A549 (cell line): Measurements from ENCODE around the gene TBCK.

Experiments
- CTCF ChIP-seq: fragments of >200 bp; sonication (Bioruptor Twin); formaldehyde crosslinking; IDR thresholded peaks from 3 replicates; pipeline ENCODE4 v1.5.1; 2016
- ELK1 ChIP-seq: fragments of 150-350 bp; IDR thresholded peaks from 2 replicates; pipeline ENCODE4 v1.6.1; 2014; ENCODE audit warnings: low read depth, mild to moderate bottlenecking, low read length
- EP300 ChIP-seq, 2 experiments: fragments of >200 bp; sonication (Bioruptor Twin); formaldehyde crosslinking; IDR thresholded peaks; 2 replicates in 1 of 2; 3 replicates in 1 of 2; pipeline ENCODE4 v1.6.1; 2016 to 2017
- GATA3 ChIP-seq: IDR thresholded peaks from 2 replicates; pipeline ENCODE4 v1.6.1; 2012; ENCODE audit warnings: borderline replicate concordance
- KDM1A ChIP-seq: fragments of 200-600 bp; sonication (generic); IDR thresholded peaks from 2 replicates; pipeline ENCODE4 v1.6.1; 2016; ENCODE audit warnings: low read depth, mild to moderate bottlenecking
- PHF8 ChIP-seq: fragments of 200-600 bp; sonication (generic); IDR thresholded peaks from 2 replicates; pipeline ENCODE4 v1.6.1; 2016; ENCODE audit warnings: low read depth, mild to moderate bottlenecking, antibody characterized with exemption, moderate library complexity, borderline replicate concordance
- POLR2A ChIP-seq: IDR thresholded peaks from 2 replicates; pipeline ENCODE4 v1.6.1; 2012; ENCODE audit warnings: mild to moderate bottlenecking, low read length
- RCOR1 ChIP-seq: fragments of 150-350 bp; IDR thresholded peaks from 2 replicates; pipeline ENCODE4 v1.6.1; 2014; ENCODE audit warnings: antibody characterized with exemption, low read length, low read depth
- REST ChIP-seq: fragments of 200-600 bp; sonication (generic); IDR thresholded peaks from 2 replicates; pipeline ENCODE4 v1.6.1; 2016; ENCODE audit warnings: antibody characterized with exemption, mild to moderate bottlenecking, moderate library complexity
- SREBF2 ChIP-seq: fragments of 450-650 bp; IDR thresholded peaks from 2 replicates; pipeline ENCODE4 v1.6.1; 2014; ENCODE audit warnings: mild to moderate bottlenecking, moderate library complexity
- USF2 ChIP-seq: fragments of 450-650 bp; IDR thresholded peaks from 2 replicates; pipeline ENCODE4 v1.6.1; 2014; ENCODE audit warnings: antibody characterized with exemption

GRCh38 chr4:106351016-106351415, 35.0 kb upstream of the TBCK start:
- TF ChIP-seq CTCF (no peak), GATA3 (no peak), PHF8 (no peak), POLR2A (no peak), REST (no peak), RCOR1 (no peak), ELK1 (no peak), EP300 (IDR thresholded peaks at IDR 0.05) (no peak), KDM1A (no peak), USF2 (no peak), SREBF2 (no peak)
